PC-3 (cell line): ENCODE measurements around the gene CORO1C. TPM values are rescaled to one million over a fixed set of nuclear protein-coding genes. Genes with fewer than 3 reads are reported as not detected.

Experiments
- ATAC-seq: fragments of 200-7000 bp; cut with Tn5 transposase; 2 replicates; pipeline ENCODE4 v1.9.1; 2020; ENCODE audit warnings: mild to moderate bottlenecking, moderate library complexity
- BruUV-seq: library from RNA; stranded (reverse); fragments of 400-500 nt; replicated peaks from 2 replicates; lab custom pipeline; 2021; lab: Mats Ljungman, UMichigan
- CTCF ChIA-PET: fragments of 300-600 bp; sonication (Branson Sonifier 250); formaldehyde crosslinking; loops from one replicate; lab custom pipeline; 2022; ENCODE audit warnings: antibody characterized with exemption; lab: Charles Lee
- POLR2A ChIA-PET: fragments of 300-600 bp; sonication (Branson Sonifier 250); formaldehyde crosslinking; loops from one replicate; lab custom pipeline; 2022; ENCODE audit warnings: antibody characterized with exemption; ENCODE audit not compliant: unreplicated experiment; lab: Charles Lee
- DNase-seq: peaks from one replicate; pipeline ENCODE4 v3.0.0-alpha.2; 2015
- H2AFZ ChIP-seq: fragments of 300-600 bp; sonication (generic); 2 replicates; pipeline ENCODE4 v1.6.0; 2016; ENCODE audit warnings: antibody characterized with exemption, low read length
- H3F3A ChIP-seq: fragments of 300-600 bp; sonication (generic); one replicate; pipeline ENCODE4 v1.6.0; 2017; ENCODE audit warnings: antibody characterized with exemption, low read length, control low read depth, mild to moderate bottlenecking; ENCODE audit not compliant: unreplicated experiment
- H3K27ac ChIP-seq: fragments of 300-600 bp; sonication (generic); 2 replicates; pipeline ENCODE4 v1.5.1; 2016; ENCODE audit warnings: mild to moderate bottlenecking, low read length
- H3K27me3 ChIP-seq: fragments of 300-600 bp; sonication (generic); 2 replicates; pipeline ENCODE4 v1.6.1; 2016; ENCODE audit warnings: low read length, mixed read lengths
- H3K36me3 ChIP-seq: fragments of 300-600 bp; sonication (generic); 2 replicates; pipeline ENCODE4 v1.6.1; 2016; ENCODE audit warnings: low read depth, mixed run types, low read length, mixed read lengths
- H3K4me1 ChIP-seq: fragments of 300-600 bp; sonication (generic); 2 replicates; pipeline ENCODE4 v1.5.1; 2016; ENCODE audit warnings: low read length; ENCODE audit not compliant: insufficient read depth
- H3K4me2 ChIP-seq: fragments of 300-600 bp; sonication (generic); 2 replicates; pipeline ENCODE4 v1.6.0; 2016; ENCODE audit warnings: low read length
- H3K4me3 ChIP-seq: fragments of 300-600 bp; sonication (generic); 2 replicates; pipeline ENCODE4 v1.5.1; 2016; ENCODE audit warnings: mild to moderate bottlenecking, low read length, mixed read lengths
- H3K79me2 ChIP-seq: fragments of 300-600 bp; sonication (generic); 2 replicates; pipeline ENCODE4 v1.6.1; 2017; ENCODE audit warnings: low read length, mixed read lengths
- H3K9ac ChIP-seq: fragments of 300-600 bp; sonication (generic); 2 replicates; pipeline ENCODE4 v1.6.0; 2016; ENCODE audit warnings: mild to moderate bottlenecking, low read length
- H3K9me2 ChIP-seq: fragments of 300-600 bp; sonication (generic); replicated peaks from 2 replicates; pipeline ENCODE4 v1.6.1; 2016; ENCODE audit warnings: mixed run types, low read length, mixed read lengths
- H3K9me3 ChIP-seq: fragments of 300-600 bp; sonication (generic); 2 replicates; pipeline ENCODE4 v1.6.1; 2016; ENCODE audit warnings: low read length, mixed read lengths
- H4K20me1 ChIP-seq: fragments of 300-600 bp; sonication (generic); 2 replicates; pipeline ENCODE4 v1.6.1; 2016; ENCODE audit warnings: low read length, mixed read lengths
- EZH2 ChIP-seq: fragments of 300-600 bp; sonication (generic); IDR thresholded peaks from one replicate; pipeline ENCODE4 v1.6.1; 2017; ENCODE audit warnings: antibody characterized with exemption, mild to moderate bottlenecking, low read length; ENCODE audit not compliant: unreplicated experiment
- EZH2phosphoT487 ChIP-seq: fragments of 300-600 bp; sonication (generic); IDR thresholded peaks from 2 replicates; pipeline ENCODE4 v1.6.1; 2018; ENCODE audit warnings: mild to moderate bottlenecking, antibody characterized with exemption, low read length, borderline replicate concordance
- intact Hi-C: fragments of 100-400 bp; cut with micrococcal nuclease; formaldehyde crosslinking; loops from 2 replicates; pipeline ENCODE4 v1.9.0; 2023
- total RNA-seq: library from RNA; depleted of rRNA; stranded (reverse); fragments of >200 nt; gene quantifications from 2 replicates; pipeline ENCODE4 v1.2.3, GENCODE V29; 2014
- TF ChIP-seq, protein P1 (sequence below): fragments of 300-600 bp; sonication (generic); conservative IDR thresholded peaks from 2 replicates; pipeline ENCODE4 v1.5.1; 2017; ENCODE audit warnings: antibody characterized with exemption, low read depth, mild to moderate bottlenecking, low read length

The CORO1C gene
- total RNA-seq, 1 experiment from 2014 or later, result 179 TPM

DNA sequence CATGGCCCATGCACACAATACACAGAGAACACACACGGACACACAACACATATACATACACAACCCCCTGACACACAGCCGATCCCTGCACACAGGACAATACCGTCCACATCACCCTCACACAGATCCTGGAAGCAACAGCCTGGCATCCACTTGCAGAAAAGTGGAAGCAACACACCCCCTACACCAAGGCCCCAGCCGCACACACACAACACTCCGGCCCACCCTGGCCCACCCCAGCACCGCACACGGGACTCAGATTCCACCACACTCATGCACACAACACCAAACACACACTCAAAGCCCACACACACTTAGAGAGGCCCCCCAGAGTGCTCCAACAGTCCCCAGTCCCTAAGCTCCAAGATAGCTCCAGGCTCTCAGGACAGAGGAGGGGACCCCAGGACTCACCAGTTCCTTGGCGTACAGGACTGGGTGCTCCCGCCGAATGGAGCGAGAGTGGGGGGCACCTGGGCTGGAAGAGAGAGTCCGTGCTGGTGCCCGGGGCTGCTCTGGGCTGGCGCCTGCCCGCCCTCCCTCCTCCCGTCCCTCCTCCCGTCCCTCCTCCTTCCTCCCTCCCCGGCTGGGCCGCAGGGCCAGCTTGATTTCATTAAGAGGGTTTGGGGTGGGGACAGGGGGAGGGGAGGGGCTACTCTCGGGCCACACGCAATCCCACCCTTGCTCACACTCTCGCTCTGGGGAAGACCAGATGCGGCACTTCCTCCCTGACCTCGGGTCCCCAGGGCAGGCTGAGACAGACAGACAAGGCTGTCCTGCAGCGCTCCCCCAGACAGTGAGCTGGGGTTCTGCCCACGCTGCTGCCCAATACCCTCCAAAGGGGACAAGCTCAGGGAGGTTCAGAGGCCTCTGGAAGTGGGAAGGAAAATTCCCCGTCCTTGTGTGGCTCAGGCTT lies 133.5 kb downstream of the CORO1C start, which contains the start of gene TMEM119:
Gene TMEM119 (minus strand): TSS at position 526 of the 913 bp plus-strand sequence. CDS start 5,701 bp downstream, outside the sequence.
- Histone ChIP-seq H3K36me3 (no peaks in the 10 kb centered on the region), H3K27me3 (no peaks in the 10 kb centered on the region), H3F3A (no peaks in the 10 kb centered on the region), H4K20me1 (no peaks in the 10 kb centered on the region), H3K4me3 (no peak within 1 kb of the TSS), H3K27ac (no peak within 1 kb of the TSS), H2AFZ (no peak within 1 kb of the TSS), H3K4me2 (no peak within 1 kb of the TSS), H3K9me3 (no peaks in the 10 kb centered on the region), H3K4me1 (no peaks in the 10 kb centered on the region), H3K9ac (no peak within 1 kb of the TSS), H3K9me2 (no peaks in the 10 kb centered on the region), H3K79me2 (no peaks in the 10 kb centered on the region)
- TF ChIP-seq EZH2phosphoT487, result no peak
- TF ChIP-seq EZH2, result no peak
- DNase-seq, result no peak
- no TSS peak for BruUV-seq
- POLR2A ChIA-PET, result no interaction called here
- CTCF ChIA-PET, result no interaction called here
- intact Hi-C loops, result no loop called here
- no peak; the same call in 1 of the 2 replicates for ATAC-seq

DNA sequence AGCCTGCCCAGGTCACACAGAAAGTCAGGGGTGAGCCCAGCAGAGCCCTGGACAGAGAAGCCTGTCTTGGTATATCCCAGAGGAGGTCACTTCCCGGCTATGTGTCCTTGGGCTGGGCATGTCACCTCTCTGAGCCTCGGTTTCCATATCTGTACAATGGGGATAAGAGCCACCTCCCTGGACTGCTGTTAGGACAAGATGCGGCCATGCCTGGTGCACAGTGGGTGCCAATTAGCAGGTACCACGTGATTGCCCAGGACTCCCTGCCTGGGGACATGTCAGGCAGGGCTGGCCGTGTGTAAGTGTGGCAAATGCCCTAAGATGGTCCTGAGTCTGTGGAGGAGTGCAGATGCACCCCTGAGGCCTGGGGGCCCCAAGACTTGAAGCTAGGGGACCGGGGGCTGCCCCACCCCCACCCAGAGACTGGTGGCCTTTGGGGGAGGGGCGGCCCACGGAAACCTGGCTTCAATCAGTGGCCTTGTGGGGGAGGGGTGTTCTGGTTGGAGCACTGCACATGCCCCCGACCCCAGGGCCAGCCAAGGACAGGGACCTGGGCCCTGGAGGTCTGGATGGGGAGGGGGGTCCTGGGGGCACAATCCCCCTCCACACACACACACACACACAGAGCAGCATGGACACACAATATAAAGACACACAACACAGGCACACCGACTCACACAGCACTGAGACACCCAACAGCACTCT lies 134.3 kb downstream of the CORO1C start:
- H3K27me3 ChIP-seq, result no peaks in the 10 kb centered on the region
- intact Hi-C loops, result no loop called here
- no TSS peak for BruUV-seq
- no peak overlapping the region for H2AFZ ChIP-seq
- no peaks in the 10 kb centered on the region for H3K79me2 ChIP-seq
- DNase-seq (no peak), ATAC-seq (no peak)
- H3K4me3 ChIP-seq, result no peak overlapping the region
- no peaks in the 10 kb centered on the region for H3K36me3 ChIP-seq
- no peaks in the 10 kb centered on the region for H4K20me1 ChIP-seq
- H3K4me1 ChIP-seq, result no peaks in the 10 kb centered on the region
- ChIA-PET POLR2A (no interaction called here), CTCF (no interaction called here)
- no peaks in the 10 kb centered on the region for H3K9me2 ChIP-seq
- TF ChIP-seq EZH2 (no peak), EZH2phosphoT487 (no peak)
- TF ChIP-seq, protein P1, sequence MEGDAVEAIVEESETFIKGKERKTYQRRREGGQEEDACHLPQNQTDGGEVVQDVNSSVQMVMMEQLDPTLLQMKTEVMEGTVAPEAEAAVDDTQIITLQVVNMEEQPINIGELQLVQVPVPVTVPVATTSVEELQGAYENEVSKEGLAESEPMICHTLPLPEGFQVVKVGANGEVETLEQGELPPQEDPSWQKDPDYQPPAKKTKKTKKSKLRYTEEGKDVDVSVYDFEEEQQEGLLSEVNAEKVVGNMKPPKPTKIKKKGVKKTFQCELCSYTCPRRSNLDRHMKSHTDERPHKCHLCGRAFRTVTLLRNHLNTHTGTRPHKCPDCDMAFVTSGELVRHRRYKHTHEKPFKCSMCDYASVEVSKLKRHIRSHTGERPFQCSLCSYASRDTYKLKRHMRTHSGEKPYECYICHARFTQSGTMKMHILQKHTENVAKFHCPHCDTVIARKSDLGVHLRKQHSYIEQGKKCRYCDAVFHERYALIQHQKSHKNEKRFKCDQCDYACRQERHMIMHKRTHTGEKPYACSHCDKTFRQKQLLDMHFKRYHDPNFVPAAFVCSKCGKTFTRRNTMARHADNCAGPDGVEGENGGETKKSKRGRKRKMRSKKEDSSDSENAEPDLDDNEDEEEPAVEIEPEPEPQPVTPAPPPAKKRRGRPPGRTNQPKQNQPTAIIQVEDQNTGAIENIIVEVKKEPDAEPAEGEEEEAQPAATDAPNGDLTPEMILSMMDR, result no peak
- H3K27ac ChIP-seq, result no peak overlapping the region
- no peaks in the 10 kb centered on the region for H3F3A ChIP-seq
- no peak overlapping the region for H3K4me2 ChIP-seq
- H3K9me3 ChIP-seq, result no peaks in the 10 kb centered on the region
- H3K9ac ChIP-seq, result no peak overlapping the region

GRCh38 chr12:108595711-108596647 lies 135.3 kb downstream of the CORO1C start:
- ATAC-seq (no peak), DNase-seq (no peak)
- Histone ChIP-seq H4K20me1 (no peaks in the 10 kb centered on the region), H3K27ac (no peak overlapping the region), H3K4me2 (no peak overlapping the region), H3K79me2 (no peaks in the 10 kb centered on the region), H3K9ac (no peak overlapping the region), H3K4me3 (no peak overlapping the region), H3F3A (no peaks in the 10 kb centered on the region), H3K9me2 (no peaks in the 10 kb centered on the region), H3K36me3 (no peaks in the 10 kb centered on the region), H2AFZ (no peak overlapping the region), H3K9me3 (no peaks in the 10 kb centered on the region), H3K4me1 (no peaks in the 10 kb centered on the region), H3K27me3 (no peaks in the 10 kb centered on the region)
- TF ChIP-seq EZH2 (no peak), EZH2phosphoT487 (no peak)
- TF ChIP-seq, protein P1, result no peak
- CTCF ChIA-PET, result no interaction called here
- BruUV-seq, result no TSS peak
- intact Hi-C loops, result no loop called here
- POLR2A ChIA-PET, result no interaction called here
